Measurements from ENCODE around the gene FLNB.
A peak's percentile ranks its signal among the peaks of the same experiment; 100 is the strongest.
"Not testable (repeated sequence)": the region's sequence is repeated elsewhere in the genome, so short reads cannot be mapped to it uniquely, and the experiment has no call there.

Gene FLNB

DNA sequence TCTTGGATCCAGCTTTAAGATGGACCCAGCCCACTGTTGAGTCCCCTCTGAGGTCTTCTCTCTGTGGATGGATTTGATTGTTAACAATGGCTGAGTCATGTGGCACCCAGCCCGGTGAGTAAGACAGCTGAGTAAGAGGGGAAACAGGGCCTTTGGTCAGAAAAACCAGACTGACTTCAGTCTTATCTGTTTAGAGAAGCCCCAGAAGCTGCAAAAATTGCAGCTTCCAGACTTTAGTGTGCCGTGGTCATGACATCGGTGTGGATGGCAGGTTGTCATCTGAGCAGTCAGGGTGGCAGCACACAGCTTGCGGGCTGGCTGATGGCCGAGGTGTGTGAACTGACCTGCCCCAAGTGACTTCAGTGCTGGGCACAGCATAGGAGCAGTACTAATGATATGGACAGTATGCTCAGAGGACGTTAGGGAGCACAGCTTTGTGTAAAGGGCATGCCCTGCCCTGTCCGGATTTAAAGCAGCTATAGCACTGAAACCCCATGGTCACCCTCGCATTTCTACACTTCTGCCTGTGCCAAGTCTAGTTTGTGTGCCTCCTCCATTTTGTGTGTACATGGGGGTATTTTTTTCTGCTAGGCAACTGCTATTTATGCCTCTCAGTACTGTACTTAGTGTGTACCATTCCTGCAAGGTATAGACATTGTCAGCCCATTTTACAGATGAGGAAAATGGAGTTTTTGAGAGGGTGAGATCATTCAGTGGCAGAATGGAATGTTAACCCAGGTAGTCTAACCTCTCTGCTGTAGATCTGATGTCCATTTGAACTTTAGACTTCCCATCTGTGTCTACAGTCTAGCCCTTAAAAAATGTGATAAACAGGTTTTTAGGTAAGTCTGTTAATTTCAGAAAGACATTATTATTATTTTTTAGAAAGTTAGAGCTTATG is 44.4 kb downstream of the FLNB start:
- DNase-seq = peak in 33 of 56 donors; percentile 7 to 71 (median 31)

DNA sequence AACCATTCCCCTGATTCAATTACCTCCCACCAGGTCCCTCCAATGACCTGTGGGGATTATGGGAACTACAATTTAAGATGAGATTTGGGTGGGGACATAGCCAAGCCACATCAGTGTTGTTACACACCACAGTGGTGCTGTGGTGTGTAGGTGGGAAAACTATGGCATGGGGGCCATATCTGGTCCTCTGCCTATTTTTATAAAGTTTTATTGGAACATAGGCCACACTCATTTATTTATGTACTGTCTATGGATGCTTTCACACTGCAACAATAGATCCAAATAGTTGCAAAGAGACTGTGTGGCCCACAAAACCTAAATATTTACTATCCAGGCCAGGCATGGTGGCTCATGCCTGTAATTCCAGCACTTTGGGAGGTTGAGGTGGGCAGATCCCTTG is 46.4 kb downstream of the FLNB start:
- DNase-seq = no peak

DNA sequence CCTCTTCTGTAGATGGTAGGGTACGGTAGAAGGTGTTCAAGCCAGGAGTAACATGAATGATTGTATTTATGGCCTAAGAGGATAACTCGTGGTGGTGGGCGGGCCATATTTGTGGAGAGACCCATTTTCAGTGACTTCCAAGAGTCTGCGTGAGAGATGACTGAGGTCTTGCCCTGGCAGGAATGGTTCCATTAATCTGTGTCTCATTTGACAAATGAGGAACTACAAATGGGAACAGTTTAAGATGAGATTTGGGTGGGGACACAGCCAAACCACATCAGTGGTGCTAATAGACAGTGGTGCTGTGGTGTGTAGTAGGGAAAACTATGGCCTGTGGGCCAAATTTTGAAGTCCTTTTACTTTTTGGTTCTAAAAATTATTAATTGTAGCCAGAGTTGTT is 47.1 kb downstream of the FLNB start:
- DNase-seq = no peak

DNA sequence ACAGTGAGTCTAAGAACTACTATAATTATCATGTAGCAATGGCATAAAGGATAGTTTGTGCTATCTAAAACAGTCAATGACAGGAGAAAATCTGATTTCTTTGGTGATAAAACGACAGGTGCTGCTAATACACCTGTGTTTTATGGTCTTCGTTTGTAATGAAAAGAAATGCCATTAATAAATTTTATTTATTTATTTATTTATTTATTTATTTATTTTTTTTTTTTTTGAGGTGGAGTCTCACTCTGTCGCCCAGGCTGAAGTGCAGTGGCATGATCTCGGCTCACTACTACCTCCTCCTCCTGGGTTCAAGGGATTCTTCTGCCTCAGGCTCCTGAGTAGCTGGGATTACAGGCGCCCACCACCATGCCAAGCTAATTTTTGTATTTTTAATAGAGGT is 47.7 kb downstream of the FLNB start:
- DNase-seq = not testable (repeated sequence)

DNA sequence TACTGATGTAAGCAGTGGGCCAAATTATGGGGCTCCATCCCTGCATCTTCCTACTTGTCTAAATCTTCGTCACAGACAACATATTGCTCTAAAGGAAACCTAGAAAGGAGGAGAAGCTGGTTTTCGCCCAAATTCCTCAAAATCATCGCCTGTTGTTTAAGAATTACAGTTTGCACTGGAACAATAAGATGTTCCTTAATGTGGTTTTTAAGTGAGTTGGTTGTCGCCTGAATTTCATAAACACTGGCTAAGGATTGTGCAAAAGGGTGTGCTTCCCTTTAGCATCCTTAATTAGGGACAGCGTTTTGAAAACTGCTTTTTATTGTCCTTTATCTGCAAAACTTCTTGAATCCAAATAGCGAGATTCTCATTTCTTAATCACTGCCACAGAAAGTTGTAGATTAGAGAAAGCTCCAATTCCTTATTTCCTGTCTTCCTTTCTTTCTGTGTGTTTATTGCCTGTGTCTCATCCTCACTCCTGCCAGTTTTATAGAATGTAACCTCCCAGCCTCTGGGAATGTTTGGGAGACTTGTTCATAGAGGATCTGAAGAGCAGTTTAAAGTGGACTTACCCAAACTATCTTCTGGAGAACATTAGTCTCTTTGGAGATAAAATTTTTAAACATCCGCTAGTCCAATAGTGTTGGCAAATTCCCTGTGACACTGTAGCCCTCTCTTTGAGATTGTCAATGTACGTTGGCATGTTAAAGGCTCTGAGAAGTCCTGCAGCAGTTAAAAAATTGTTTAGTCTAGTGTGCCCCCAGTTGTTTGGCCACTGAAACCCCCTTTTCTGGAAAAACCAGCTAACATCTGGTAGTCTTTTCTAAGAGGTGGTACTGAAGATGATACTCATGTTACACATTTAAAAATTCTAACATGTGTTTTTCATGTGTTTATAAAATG is 50.4 kb downstream of the FLNB start:
- no peak for DNase-seq

DNA sequence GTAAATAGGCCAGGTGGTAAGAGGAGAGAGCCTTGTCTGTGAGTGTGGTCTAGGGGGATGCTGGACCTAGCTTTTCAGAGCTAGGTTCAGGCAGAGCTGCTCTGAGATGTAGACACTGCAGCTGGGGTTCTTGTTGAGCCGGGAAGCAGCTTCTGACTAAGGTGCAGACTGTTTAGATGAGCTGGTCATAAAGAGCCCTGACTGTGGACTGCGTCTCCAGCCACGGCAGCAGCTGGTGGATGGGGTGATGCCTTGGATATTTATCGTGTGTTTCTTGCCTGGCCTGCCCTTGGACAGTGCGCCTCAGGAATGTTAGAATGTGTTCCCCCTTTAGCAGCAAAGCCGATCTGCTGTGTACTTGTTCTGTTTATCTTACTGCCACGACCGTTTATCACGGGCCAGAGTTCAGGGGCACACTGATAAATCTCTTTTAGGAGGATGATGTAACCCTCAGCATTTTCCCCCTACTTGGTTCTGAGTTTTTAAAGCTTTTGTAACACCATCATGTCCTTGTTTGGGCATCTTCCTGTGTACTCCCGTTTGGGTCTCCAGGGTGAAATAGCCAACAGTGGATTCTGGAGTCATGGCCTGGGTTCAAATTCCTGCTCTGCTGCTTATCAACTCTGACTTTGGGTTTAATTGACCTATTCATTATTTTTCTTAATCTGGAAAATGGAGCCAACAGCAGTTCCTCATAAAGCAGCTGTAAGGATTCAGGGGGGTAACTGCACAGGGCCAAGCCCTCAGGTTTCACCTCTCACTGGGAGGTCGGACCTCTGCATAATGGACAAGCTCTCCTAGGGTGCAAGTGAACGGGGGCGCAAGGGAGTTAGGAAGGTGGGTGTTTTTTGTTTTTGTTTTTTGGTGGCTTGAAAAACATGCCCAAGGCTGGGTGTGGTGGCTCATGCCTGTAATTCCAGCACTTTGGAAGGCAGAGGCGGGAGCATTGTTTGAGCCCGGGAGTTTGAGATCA is 51.4 kb downstream of the FLNB start:
- no peak for DNase-seq

DNA sequence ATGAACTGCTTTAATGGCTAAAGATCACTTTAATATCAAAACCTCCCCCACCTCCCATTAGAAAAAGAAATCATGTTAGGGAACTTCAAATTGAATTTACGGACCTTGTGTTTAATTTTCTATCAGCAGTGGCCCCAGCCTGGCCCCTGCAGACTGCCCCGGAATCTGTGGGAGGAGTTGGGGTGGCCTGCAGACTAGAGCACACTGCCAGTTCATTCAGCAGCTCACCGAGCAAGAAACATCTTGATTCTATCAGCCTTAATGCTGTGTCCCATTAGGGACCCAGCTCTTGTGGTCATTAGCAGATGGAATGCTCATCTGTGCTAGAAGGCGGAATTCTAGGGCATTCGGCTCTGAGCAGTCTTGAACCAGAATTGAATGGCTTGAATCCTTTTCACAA is 54.2 kb downstream of the FLNB start:
- no peak for DNase-seq

DNA sequence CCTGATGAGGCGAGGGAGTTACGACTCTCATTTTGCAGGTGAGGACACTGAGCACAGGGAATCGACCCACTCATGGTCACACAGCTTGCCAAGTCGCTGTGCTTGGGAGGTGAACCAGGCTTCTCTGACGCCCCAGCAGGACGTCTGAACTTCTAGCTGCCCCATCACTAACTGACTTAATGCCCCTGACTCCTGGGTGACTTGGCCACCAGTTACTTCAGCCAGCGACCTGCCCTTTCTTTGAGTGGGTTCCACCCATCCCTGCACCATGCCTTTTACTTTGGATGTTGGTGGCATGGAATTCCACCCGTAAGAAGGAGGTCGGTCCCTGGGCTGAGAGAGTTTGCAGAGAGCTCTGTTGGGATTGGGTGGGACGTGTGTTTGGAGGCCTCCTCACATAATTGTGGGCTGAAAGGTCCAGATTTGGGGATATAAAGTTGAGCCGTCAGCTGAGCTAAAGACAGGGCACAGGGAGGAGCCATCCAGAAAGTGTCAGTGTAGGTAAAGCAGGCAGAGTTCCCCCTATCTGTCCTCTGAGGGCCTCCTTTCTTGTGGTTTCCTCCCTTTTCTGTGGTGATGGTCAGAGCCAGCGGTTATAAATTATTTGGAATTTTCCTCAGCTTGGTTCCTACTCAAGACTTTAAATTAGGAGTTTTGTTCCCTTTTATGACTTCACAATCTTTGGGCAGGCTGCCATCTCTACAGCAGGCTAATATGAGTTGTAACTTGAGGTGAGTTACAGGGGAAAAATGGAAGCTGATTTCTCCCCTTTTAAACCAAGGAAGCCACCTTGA is 55.0 kb downstream of the FLNB start:
- no peak for DNase-seq

DNA sequence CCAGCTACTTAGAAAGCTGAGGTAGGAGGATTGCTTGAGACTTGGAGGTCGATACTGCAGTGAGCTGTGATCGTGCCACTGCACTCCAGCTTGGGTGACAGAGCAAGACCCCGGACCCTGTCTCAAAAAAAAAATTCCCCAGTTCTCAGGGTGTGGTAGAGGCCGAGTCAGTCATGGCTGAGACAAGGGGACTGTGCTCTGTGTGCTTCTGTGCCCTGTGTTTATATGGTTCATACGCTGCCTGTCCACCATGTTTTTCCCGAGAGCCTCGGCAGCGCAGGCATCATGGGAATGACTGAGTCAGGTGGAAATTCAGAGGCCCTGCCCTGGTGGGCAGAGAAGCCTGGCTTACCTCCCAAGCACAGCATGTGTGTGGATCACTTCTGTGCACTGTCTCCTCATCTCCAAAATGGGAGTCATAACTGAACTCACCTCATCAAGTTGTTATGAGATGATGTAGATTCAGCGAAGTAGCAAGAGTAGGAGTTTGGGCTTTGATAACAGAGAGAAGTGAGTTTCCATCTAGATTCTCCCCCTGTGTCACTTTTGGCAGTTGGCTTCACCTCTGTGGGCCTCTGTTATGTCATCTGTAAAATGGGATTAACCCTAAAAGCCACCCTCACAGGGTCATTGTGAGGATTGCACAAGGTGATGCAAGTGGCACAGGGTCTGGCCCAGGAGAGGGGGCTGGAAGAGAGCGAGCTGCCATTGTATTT is 56.9 kb downstream of the FLNB start:
- DNase-seq = no peak

DNA sequence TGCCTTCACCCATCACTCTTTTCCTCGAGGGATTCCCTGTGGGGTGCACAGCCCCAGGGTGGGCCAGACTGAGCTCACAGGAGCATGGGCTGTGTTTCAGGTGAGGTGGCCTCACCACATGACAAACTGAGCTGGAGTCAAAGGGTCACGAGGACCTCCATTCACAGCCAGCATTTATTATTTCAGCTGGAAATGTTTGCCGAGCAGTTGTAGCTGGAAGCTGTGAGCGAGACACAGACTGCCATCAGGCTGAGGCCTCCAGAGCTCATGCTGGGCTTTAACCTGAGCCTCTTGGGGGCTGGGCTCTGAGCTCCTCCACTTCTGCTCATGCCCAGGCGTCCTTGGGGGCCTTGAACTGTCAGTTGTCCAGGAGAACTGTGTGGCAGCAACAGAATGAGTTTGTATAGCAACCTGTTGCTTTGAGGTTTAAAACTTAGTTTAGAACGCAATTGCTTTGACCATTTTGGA is 57.5 kb downstream of the FLNB start:
- no peak for DNase-seq

DNA sequence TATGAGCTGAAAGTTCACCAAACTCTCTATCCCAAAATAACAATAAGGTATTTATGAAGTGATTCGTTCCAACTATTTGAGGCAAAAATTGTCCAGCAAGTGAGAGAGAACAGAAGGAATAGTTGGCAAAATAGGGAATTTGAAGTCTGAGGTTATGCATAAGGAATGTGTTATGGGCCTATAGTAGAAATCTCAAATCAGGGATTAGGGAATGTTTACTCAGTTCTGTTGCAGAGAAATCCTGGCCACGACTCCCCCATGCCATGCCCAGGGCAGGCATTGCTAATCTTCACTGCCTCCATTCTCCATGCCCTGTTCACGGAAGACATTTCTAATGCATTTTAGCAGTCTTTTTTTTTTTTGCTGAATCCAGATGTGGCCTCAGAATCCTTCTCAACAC is 58.6 kb downstream of the FLNB start:
- no peak for DNase-seq

DNA sequence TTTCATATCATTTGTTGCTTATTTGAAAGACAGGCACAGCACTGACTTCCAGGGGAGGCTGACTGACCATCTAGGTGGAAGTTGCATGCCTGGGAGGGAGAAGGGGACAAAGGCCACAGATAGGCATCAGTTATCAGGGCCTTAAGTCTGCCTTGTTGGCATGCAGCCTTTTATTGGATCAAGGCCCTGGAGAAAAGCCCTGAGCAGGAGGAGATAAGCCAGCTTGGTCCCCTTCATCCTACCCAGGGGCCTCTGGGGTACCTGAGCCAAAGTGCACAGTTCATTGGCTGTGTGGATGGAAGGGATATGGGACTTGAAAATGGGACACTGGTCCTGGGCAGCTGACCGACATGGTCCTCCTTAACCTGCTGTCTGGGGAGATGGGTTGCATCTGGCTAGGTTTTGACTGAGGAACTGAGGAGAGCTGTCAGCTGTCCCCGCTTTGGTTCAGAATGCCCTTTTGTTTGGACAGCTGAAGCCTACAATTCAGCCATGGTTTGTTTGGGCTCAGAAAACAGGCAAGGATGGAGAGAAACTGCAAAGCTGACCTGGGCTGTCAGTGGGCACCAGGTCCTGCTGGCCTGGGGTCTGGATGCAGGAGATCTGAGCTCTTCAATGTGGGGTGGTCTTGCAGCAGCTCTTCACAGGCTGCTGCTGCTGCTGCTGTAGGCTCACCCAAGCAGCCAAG is 60.0 kb downstream of the FLNB start:
- DNase-seq = peak in 12 of 56 donors; percentile 6 to 50 (median 26)

DNA sequence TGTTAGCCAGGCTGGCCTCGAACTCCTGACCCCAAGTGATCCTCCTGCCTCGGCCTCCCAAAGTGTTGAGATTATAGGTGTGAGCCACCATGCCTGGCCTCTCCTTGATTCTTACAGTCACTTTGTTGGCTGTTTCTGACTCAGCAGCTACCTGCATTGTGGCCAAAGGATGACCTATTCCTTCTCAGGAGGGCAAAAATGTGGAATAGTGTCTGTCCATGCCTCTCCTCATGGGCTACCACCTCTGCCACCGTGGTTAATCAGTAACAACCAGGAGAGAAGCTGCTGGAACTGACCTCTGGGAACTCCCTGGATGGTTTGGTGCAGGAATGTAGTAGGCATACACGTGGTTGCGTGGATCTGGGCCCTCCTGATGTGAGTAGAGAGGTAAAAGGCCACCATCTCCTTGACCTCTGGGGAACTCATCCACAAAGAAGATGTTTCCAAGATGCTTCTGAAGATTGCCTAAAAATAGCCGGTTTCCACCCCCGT is 63.3 kb downstream of the FLNB start:
- no peak for DNase-seq

DNA sequence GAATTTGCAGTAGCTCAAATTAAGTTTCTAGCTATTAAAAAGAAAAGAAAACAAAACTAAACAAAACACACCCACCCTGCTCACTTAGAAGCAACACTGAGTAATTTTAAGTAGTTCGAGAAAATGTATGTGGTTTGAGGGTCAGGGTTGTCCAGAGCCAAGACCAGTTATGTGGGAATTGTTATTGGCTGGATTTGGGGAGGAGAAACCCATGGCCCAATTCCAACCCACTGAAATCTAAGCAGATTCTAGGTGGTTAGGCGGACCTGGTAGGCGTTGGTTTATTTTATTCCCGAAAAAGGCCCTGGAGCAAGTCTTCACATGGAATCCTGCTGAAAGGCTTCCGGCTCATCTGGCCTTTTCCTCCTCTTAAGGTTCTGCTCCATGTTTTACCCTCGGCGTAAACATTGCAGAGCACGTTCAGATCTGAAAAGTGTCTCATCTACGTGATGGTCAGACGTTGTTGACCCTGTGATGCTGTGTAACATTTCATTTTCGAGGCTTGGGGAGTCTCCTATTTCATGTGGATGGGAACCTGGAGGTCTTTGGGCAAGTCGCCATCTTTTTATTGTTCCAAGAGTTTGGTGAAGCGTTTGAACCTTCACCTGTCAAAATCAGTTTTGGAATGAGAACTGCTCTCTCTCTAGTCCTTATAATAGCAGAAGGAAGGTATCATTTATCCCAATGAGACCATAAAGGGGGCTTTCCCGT is 64.0 kb downstream of the FLNB start:
- DNase-seq = no peak

DNA sequence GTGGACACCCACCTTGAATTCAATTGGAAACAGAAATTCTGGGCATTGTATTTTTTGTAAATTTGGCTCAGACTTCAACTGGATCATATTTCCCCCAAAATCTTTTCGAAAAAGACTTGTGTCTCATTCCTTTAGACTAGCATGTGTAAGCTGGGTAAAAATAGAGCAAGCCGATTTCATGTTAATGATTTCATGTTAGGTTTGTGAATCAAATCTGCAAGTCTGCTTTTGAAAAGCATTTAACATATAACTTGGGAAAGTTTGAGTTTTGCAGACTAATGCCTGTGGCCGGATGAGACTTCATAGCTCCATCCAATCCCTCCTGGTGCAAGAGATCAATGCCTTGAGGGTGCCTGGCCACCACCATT is 64.5 kb downstream of the FLNB start:
- DNase-seq = no peak

DNA sequence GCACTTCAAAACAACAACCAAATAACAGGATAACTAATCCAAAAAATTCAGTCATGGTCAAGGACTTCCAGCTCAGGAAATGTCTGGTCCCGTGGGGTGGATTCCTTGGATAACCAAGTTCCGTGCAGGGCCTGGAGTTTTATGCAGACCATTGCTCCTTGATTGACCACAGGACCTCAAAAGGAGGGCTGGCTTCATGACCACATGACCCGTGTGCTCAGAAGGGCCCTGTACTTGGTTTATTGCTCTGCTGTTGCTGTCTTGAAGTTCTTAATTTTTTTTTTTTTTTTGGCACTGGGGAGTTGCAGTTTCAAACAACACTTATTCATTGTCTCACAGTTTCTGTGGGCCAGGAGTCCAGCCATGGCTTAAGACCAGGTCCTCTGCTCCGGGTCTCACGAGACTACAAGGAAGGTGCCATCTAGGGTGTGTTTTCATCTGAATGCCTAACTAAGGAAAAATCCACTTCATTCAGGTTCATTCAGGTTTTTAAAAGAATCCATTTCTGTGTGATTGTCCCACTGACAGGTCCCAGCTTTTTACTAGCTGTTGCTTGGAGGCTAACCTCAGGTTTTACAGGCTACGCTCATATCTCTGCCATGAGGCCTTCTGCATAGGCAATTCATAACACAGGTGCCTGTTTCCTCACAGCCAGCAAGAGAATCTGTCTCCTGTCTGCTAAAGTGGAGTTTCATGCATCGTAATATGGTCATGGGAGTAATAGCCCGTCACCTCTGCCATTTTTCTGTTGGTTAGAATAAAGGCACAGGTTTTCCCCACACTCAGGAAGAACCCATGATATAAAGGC is 65.3 kb downstream of the FLNB start:
- no peak for DNase-seq

DNA sequence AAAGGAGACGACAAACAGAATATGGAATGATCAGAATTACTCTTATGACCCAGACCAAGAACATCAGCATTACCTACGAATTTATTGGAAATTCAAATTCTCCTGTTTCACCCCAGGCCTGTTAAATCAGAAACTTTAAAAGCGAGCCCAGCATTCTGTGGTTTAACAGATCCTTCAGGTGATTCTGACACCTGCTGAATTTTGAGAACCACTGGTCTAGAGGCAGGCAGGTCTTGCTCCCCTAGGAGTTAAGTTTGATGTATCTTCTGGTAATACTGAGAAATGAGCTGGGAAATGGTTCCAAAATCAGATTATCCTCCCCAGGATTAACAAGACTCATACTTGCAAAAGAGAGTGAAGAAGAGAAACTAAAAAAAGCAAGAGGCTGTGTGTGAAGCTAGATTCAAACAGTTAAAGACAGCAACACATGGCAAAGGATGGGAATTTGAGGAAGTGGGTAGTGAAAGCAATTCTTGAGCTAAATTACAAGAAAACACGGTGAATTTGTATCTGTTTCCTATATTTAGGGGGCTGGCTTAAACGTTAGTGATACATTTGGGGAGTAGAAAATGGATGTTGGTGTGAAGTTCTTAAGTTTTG is 66.0 kb downstream of the FLNB start:
- DNase-seq = no peak
